Left forelimb (tissue), 1 donor: ENCODE results near the gene ETHE1.

Experiments used
- DNase-seq: peaks from one replicate; pipeline ENCODE4 v3.0.0-alpha.2; 2018; ENCODE audit warnings: low spot score

The ETHE1 gene

DNA sequence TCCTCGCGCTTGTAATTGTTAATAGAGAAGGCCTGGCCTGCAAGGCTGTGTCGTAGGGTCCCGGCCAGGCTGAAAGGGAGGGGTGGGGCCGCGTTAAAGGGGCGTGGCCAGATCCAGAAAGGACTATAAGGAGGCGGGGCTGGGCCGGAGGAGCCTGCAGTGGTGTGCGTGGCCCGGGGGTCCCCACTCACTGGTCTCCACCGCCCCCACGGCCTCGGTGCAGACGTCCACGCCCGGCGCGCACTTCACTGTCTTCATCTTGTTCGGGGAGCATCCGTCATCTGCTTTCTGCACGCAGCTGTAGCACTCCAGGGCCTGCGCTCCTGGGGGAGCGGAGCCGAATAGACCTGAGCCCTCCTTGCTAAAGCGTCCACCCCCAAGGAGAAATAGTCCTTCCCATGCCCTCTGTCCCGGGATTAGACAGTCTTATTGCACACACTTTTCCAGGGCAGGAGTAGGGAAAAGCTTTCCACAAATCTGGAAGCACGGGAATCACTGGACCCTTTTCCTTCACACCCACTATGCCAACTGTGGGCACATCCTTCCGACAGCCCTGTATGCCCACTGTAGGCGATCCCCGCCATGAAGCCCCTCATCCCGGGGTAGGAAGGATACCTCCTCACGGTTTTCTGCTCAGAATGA lies 62.7 kb downstream of the ETHE1 start:
- no peak for DNase-seq

GRCh38 chr19:43463381-43464133 lies 63.4 kb downstream of the ETHE1 start:
- peak; percentile 96 for DNase-seq

DNA sequence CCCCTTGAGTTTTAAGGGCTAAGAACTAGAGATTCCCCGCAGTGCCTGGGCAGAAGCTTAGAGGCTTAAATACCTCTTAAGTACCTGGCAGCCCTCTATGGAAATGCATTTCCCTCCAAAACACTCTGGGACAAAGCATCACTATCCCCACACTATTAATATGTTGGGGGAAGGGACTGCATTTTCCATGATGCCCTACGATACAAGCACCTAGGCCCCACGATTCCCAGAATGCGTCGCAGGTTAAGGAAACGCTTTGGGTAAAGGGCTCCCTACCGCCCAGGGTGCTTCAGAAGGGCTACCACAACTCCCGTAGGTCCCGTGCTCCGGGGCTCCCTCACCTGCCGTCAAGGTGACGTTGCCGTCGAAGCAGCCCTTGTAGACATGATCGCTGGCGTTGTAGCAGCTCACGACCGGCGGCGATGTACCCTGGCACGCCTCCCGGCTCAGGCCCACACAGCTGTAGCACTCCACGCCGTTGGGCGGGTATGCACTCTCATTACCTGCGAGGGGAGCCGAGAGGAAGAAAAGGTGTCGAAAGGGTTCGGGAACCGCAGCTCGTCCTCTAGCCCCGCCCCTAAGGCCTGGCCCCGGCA lies 64.1 kb downstream of the ETHE1 start:
- DNase-seq = no peak

DNA sequence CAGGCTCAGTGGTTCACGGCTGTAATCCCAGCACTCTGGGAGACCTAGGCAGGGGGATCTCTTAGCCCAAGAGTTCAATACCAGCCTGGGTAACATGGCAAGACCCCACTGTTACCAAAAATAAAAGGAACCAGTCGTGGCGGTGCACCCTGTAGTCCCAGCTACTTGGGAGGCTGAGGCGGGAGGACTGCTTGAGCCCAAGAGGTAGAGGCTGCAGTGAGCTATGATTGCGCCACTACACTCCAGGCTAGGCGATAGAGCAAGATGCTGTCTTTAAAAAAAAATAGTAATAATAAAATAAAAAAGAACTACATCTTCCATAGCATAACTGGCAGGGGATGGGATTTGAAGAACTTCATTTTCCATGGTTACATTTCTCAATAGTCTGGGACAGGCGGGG lies 64.6 kb downstream of the ETHE1 start:
- no peak for DNase-seq

GRCh38 chr19:43461303-43461702 lies 65.7 kb downstream of the ETHE1 start:
- DNase-seq = no peak

DNA sequence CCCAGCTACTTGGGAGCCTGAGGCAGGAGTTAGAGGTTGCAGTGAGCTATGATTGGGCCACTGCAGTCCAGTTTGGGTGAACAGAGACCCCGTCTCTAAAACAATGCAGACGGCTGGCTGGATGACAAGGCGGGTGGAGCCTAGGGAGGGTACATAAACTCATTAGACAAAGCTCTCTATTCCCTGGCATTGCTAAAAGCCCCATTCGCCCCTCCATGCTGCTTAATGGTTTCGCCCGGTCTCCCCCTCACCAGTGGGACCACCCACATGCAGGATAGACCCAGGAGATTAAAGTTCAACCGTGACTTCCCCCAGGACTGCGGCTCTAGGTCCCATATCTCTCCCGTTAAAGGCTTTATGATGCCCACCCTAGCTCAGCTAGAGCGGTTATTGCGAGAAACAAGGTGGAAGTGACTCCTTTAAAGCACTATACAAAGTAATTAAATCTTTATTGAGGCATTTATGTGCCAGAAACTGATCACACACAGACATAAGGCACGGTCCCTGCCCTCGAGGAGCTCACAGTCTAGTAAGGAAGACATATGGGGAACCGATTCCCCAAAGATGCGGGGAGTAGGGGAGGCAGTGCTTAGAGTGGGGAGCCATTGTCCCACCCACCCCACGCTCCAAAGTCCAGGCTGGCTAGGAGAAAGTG lies 66.5 kb downstream of the ETHE1 start:
- no peak for DNase-seq

- DNase-seq = no peak
These were observed 69.2 kb downstream of the ETHE1 start for GRCh38 chr19:43457809-43458208.
